ENCODE data around the gene MRPS34. TPM values are rescaled to one million over a fixed set of nuclear protein-coding genes. Genes with fewer than 3 reads are reported as not detected.

Gene MRPS34
- total and polyA plus RNA-seq, 4 donors: 42.4 to 100 (median 58.7) TPM

GRCh38 chr16:1781758-1782407 lies 8.9 kb upstream of the MRPS34 start (continued):
- TF ChIP-seq ZBTB33 (IDR thresholded peaks at IDR 0.05) (no peak), CTCF (IDR thresholded peaks at IDR 0.05; ENCODE audit: low read depth, low read length, missing input control) (no peak), FOXA2 (IDR thresholded peaks at IDR 0.05) (no peak), NR2F2 (IDR thresholded peaks at IDR 0.05) (no peak), HNF4A (conservative IDR thresholded peaks at IDR 0.05) (no peak), RXRA (IDR thresholded peaks at IDR 0.05) (no peak)

- Histone ChIP-seq H3K9me3 (ENCODE audit: control insufficient read depth in 4 of 4, low read length in 3 of 4) (no peaks in the 10 kb centered on the region), H3K9ac (ENCODE audit: low read depth in 1 of 2, low read length in 2 of 2) (peak overlapping the region; percentile 68 to 75), H3K27ac (ENCODE audit: low read depth in 1 of 2, low read length in 2 of 2) (peak overlapping the region; percentile 84 to 87), H3K4me3 (ENCODE audit: low read depth in 1 of 3, low read length in 3 of 3) (peak overlapping the region in 2 of 3 donors; percentile 83 to 90), H3K36me3 (ENCODE audit: control insufficient read depth in 4 of 4, insufficient read depth in 3 of 4, low read depth in 1 of 4, low read length in 3 of 4) (peaks cover 0 to 18% (median 8%) of the 10 kb centered on the region in 4 donors), H3K27me3 (ENCODE audit: control insufficient read depth in 4 of 4, insufficient read depth in 4 of 4, low read length in 3 of 4) (no peaks in the 10 kb centered on the region), H3K4me1 (ENCODE audit: control insufficient read depth in 4 of 4, insufficient read depth in 4 of 4, low read length in 3 of 4) (peaks cover 14 to 59% (median 41%) of the 10 kb centered on the region in 4 donors)
- TF ChIP-seq RAD21 (IDR thresholded peaks at IDR 0.05): no peak
- no peak for TF ChIP-seq ZBTB33 (IDR thresholded peaks at IDR 0.05)
- TF ChIP-seq JUND (IDR thresholded peaks at IDR 0.05): no peak
- TF ChIP-seq FOXA2 (IDR thresholded peaks at IDR 0.05): no peak
- TF ChIP-seq ATF3 (IDR thresholded peaks at IDR 0.05): no peak
- no peak for TF ChIP-seq YY1 (IDR thresholded peaks at IDR 0.05)
- no peak for TF ChIP-seq EGR1 (IDR thresholded peaks at IDR 0.05; ENCODE audit: low read depth in 2 of 2)
- no peak for TF ChIP-seq GABPA (IDR thresholded peaks at IDR 0.05 in 1 of 2, conservative IDR thresholded peaks at IDR 0.05 in 1 of 2)
- TF ChIP-seq HNF4A (conservative IDR thresholded peaks at IDR 0.05): no peak
- no peak for TF ChIP-seq SP1 (IDR thresholded peaks at IDR 0.05)
- TF ChIP-seq RXRA (IDR thresholded peaks at IDR 0.05): no peak
- no peak for TF ChIP-seq REST (IDR thresholded peaks at IDR 0.05)
- TF ChIP-seq HNF4G (IDR thresholded peaks at IDR 0.05): no peak
- TF ChIP-seq FOXA1 (IDR thresholded peaks at IDR 0.05): no peak
- no peak for TF ChIP-seq TAF1 (conservative IDR thresholded peaks at IDR 0.05)
- no peak for TF ChIP-seq MAX (IDR thresholded peaks at IDR 0.05)
- no peak for TF ChIP-seq NR2F2 (IDR thresholded peaks at IDR 0.05)
- WGBS: 67% methylated on average over 20 of the region's 20 CpGs
- no peak for DNase-seq (ENCODE audit: low spot score)
These were observed 8.3 kb upstream of the MRPS34 start for GRCh38 chr16:1781254-1781653.

Measured in liver (tissue), 9 donors.